Left ventricle myocardium inferior (tissue), 1 donor: ENCODE measurements around the gene LRIG1. TPM values are rescaled to one million over a fixed set of nuclear protein-coding genes. Genes with fewer than 3 reads are reported as not detected.

Experiments used
- DNase-seq: peaks from one replicate; pipeline ENCODE4 v3.0.0-alpha.2; 2020
- H3K27ac ChIP-seq: fragments of 200-600 bp; replicated peaks from 2 replicates; pipeline ENCODE4 v1.8.0; 2021
- H3K27me3 ChIP-seq: fragments of 200-600 bp; 2 replicates; pipeline ENCODE4 v1.8.0; 2021; ENCODE audit warnings: low read depth
- H3K36me3 ChIP-seq: fragments of 200-600 bp; 2 replicates; pipeline ENCODE4 v1.8.0; 2021
- H3K4me1 ChIP-seq: fragments of 200-600 bp; 2 replicates; pipeline ENCODE4 v1.8.0; 2021
- H3K4me3 ChIP-seq: fragments of 200-600 bp; 2 replicates; pipeline ENCODE4 v1.8.0; 2021; ENCODE audit warnings: mild to moderate bottlenecking, moderate library complexity
- H3K9me3 ChIP-seq: fragments of 200-600 bp; replicated peaks from 2 replicates; pipeline ENCODE4 v1.8.0; 2021
- CTCF ChIP-seq: fragments of 200-600 bp; IDR thresholded peaks from 2 replicates; pipeline ENCODE4 v1.8.0; 2021; ENCODE audit warnings: antibody characterized with exemption, mild to moderate bottlenecking, borderline replicate concordance
- intact Hi-C: fragments of 100-400 bp; cut with micrococcal nuclease; formaldehyde crosslinking; loops from one replicate; pipeline ENCODE4 v1.11.0; 2022
- total RNA-seq: library from RNA; stranded (reverse); fragmentation: NEBNext Ultra II Directional; extraction: Animal tissue kit (Norgen Biotek cat#: 25700); gene quantifications from one replicate; pipeline ENCODE4 v1.2.1, GENCODE V29; 2021
- donor health status: DM: no; HTN: yes; CAD: no; lungs with severe emphysema.

LRIG1 gene
- total RNA-seq, 1 donor from 2014 or later: 137 TPM

GRCh38 chr3:66419036-66419435 lies 81.8 kb downstream of the LRIG1 start:
- H3K27me3 ChIP-seq: no peaks in the 10 kb centered on the region
- no peak overlapping the region for H3K4me3 ChIP-seq
- intact Hi-C loops: no loop called here
- DNase-seq: no peak
- H3K9me3 ChIP-seq: peaks cover 10% of the 10 kb centered on the region
- H3K36me3 ChIP-seq: peaks cover 6% of the 10 kb centered on the region
- H3K4me1 ChIP-seq: peaks cover 64% of the 10 kb centered on the region
- peak overlapping the region; percentile 88 for H3K27ac ChIP-seq
- TF ChIP-seq CTCF: no peak

GRCh38 chr3:66418475-66418931 lies 82.3 kb downstream of the LRIG1 start:
- Histone ChIP-seq H3K27ac (peak overlapping the region; percentile 88), H3K27me3 (no peaks in the 10 kb centered on the region), H3K4me3 (no peak overlapping the region), H3K4me1 (peaks cover 63% of the 10 kb centered on the region), H3K9me3 (peaks cover 10% of the 10 kb centered on the region), H3K36me3 (peaks cover 6% of the 10 kb centered on the region)
- peak; percentile 51 for DNase-seq
- peak; percentile 29 for TF ChIP-seq CTCF
- intact Hi-C loops: no loop called here

GRCh38 chr3:66416556-66417304 lies 84.1 kb downstream of the LRIG1 start:
- H3K9me3 ChIP-seq: peaks cover 4% of the 10 kb centered on the region
- intact Hi-C loops: no loop called here
- peak overlapping the region; percentile 88 for H3K27ac ChIP-seq
- DNase-seq: no peak
- H3K4me3 ChIP-seq: no peak overlapping the region
- TF ChIP-seq CTCF: no peak
- H3K27me3 ChIP-seq: no peaks in the 10 kb centered on the region
- peaks cover 22% of the 10 kb centered on the region for H3K36me3 ChIP-seq
- peaks cover 81% of the 10 kb centered on the region for H3K4me1 ChIP-seq

- DNase-seq: no peak
- intact Hi-C loops: no loop called here
Observed at GRCh38 chr3:66415867-66416428, 84.9 kb downstream of the LRIG1 start.

GRCh38 chr3:66414846-66415245 lies 86.0 kb downstream of the LRIG1 start:
- intact Hi-C loops: no loop called here
- DNase-seq: no peak
- Histone ChIP-seq H3K4me1 (peaks cover 96% of the 10 kb centered on the region), H3K9me3 (no peaks in the 10 kb centered on the region), H3K4me3 (no peak overlapping the region), H3K27me3 (no peaks in the 10 kb centered on the region), H3K27ac (peak overlapping the region; percentile 88), H3K36me3 (peaks cover 28% of the 10 kb centered on the region)
- TF ChIP-seq CTCF: no peak

More at GRCh38 chr3:66415867-66416428, 84.9 kb downstream of the LRIG1 start:
- no peak for TF ChIP-seq CTCF
- no peaks in the 10 kb centered on the region for H3K9me3 ChIP-seq
- H3K27me3 ChIP-seq: no peaks in the 10 kb centered on the region
- H3K4me3 ChIP-seq: no peak overlapping the region
- peaks cover 22% of the 10 kb centered on the region for H3K36me3 ChIP-seq
- H3K27ac ChIP-seq: peak overlapping the region; percentile 88
- peaks cover 89% of the 10 kb centered on the region for H3K4me1 ChIP-seq
